Lower leg skin (tissue), 4 donors: Measurements from ENCODE around the gene ZNF627. TPM values are rescaled to one million over a fixed set of nuclear protein-coding genes. Genes with fewer than 3 reads are reported as not detected.
"Not testable (repeated sequence)": the region's sequence is repeated elsewhere in the genome, so short reads cannot be mapped to it uniquely, and the experiment has no call there.

Experiments used
- DNase-seq, 2 donors: peaks; one replicate each; pipeline ENCODE4 v3.0.0-alpha.2; 2019; ENCODE audit warnings: low spot score in 2 of 2
- H3K4me3 ChIP-seq: fragments of 200-600 bp; sonication (generic); 2 replicates; pipeline ENCODE4 v1.5.1; 2017; ENCODE audit warnings: mild to moderate bottlenecking, low read depth; ENCODE audit not compliant: poor library complexity, severe bottlenecking
- POLR2A ChIP-seq, 2 donors: fragments of 450-650 bp; IDR thresholded peaks; one replicate each; pipeline ENCODE4 v1.6.1; 2016 to 2017; ENCODE audit warnings: antibody characterized with exemption in 2 of 2, mild to moderate bottlenecking in 1 of 2, moderate library complexity in 1 of 2
- WGBS, 2 donors: methylation state at CpG; one replicate each; pipeline ENCODE4 v1.1.5; 2018; 5-methylcytosine and 5-hydroxymethylcytosine counted together
- intact Hi-C: fragments of 100-400 bp; cut with DNase I; formaldehyde crosslinking; loops from one replicate; pipeline ENCODE4 v1.15.0; 2023; ENCODE audit warnings: low total_unique reads
- total RNA-seq, 4 donors: library from RNA; depleted of rRNA; stranded (reverse); fragments of >200 nt; gene quantifications; one replicate each; pipeline ENCODE4 v1.1.0, GENCODE V29; 2016
- TF ChIP-seq, protein P1 (sequence below), 3 donors: fragments of 450-650 bp; IDR thresholded peaks; one replicate each; pipeline ENCODE4 v1.5.1; 2016; ENCODE audit warnings: antibody characterized with exemption in 3 of 3, mild to moderate bottlenecking in 3 of 3, moderate library complexity in 2 of 3

The ZNF627 gene
- total RNA-seq, 4 donors from 2014 or later: 8.6 to 12.1 (median 11.2) TPM

- WGBS, 2 donors: 16% methylated on average over 9 of the region's 9 CpGs
- DNase-seq: no peak
- intact Hi-C loops: no loop called here
- TF ChIP-seq, protein P1, sequence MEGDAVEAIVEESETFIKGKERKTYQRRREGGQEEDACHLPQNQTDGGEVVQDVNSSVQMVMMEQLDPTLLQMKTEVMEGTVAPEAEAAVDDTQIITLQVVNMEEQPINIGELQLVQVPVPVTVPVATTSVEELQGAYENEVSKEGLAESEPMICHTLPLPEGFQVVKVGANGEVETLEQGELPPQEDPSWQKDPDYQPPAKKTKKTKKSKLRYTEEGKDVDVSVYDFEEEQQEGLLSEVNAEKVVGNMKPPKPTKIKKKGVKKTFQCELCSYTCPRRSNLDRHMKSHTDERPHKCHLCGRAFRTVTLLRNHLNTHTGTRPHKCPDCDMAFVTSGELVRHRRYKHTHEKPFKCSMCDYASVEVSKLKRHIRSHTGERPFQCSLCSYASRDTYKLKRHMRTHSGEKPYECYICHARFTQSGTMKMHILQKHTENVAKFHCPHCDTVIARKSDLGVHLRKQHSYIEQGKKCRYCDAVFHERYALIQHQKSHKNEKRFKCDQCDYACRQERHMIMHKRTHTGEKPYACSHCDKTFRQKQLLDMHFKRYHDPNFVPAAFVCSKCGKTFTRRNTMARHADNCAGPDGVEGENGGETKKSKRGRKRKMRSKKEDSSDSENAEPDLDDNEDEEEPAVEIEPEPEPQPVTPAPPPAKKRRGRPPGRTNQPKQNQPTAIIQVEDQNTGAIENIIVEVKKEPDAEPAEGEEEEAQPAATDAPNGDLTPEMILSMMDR (IDR thresholded peaks at IDR 0.05): no peak
- TF ChIP-seq POLR2A (IDR thresholded peaks at IDR 0.05): no peak
- no peak overlapping the region for H3K4me3 ChIP-seq
Measured at GRCh38 chr19:11560404-11561051, 36.8 kb upstream of the ZNF627 start.

- WGBS, 2 donors: 88 to 89% methylated on average over 8 of the region's 8 CpGs
- no peak for TF ChIP-seq POLR2A (IDR thresholded peaks at IDR 0.05)
- TF ChIP-seq, protein P1 (IDR thresholded peaks at IDR 0.05): no peak
- H3K4me3 ChIP-seq: no peak overlapping the region
- no peak for DNase-seq
- intact Hi-C loops: no loop called here
Measured at GRCh38 chr19:11563532-11563931, 33.8 kb upstream of the ZNF627 start.

GRCh38 chr19:11564082-11564807, 33.0 kb upstream of the ZNF627 start:
- 83 to 94% methylated on average over 6 of the region's 6 CpGs for WGBS, 2 donors
- H3K4me3 ChIP-seq, intact Hi-C loops, DNase-seq: not testable (repeated sequence)

GRCh38 chr19:11565649-11565980, 31.7 kb upstream of the ZNF627 start:
- H3K4me3 ChIP-seq, DNase-seq, intact Hi-C loops: not testable (repeated sequence)
- WGBS, 2 donors: 82 to 84% methylated on average over 5 of the region's 5 CpGs

- intact Hi-C loops: no loop called here
- 50 to 53% methylated on average over 2 of the region's 2 CpGs for WGBS, 2 donors
- H3K4me3 ChIP-seq: no peak overlapping the region
- DNase-seq: no peak
- no peak for TF ChIP-seq POLR2A (IDR thresholded peaks at IDR 0.05)
- TF ChIP-seq, protein P1 (IDR thresholded peaks at IDR 0.05): no peak
Measured at GRCh38 chr19:11566164-11566563, 31.1 kb upstream of the ZNF627 start.

GRCh38 chr19:11570039-11570462, 27.2 kb upstream of the ZNF627 start:
- H3K4me3 ChIP-seq: no peak overlapping the region
- no peak for DNase-seq
- intact Hi-C loops: no loop called here
- no peak for TF ChIP-seq POLR2A (IDR thresholded peaks at IDR 0.05)
- TF ChIP-seq, protein P1 (IDR thresholded peaks at IDR 0.05): no peak
- WGBS, 2 donors: 72 to 73% methylated on average over 5 of the region's 5 CpGs

DNA sequence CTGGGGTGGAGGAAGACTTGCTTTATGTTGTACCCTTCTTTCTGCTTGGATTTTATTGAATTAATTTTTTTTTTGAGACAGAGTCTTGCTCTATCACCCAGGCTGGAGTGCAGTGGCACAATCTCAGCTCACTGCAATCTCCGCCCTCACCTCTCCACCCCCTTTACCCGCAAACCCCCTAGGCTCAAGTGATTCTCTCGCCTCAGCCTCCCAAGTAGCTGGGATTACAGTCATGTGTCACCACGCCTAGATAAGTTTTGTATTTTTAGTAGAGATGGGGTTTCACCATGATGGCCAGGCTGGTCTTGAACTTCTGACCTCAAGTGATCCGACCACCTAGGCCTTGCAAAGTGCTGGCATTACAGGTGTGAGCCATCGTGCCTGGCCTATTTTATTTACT, 23.9 kb upstream of the ZNF627 start:
- H3K4me3 ChIP-seq, intact Hi-C loops, DNase-seq: not testable (repeated sequence)
- 82 to 84% methylated on average over 6 of the region's 6 CpGs for WGBS, 2 donors

DNA sequence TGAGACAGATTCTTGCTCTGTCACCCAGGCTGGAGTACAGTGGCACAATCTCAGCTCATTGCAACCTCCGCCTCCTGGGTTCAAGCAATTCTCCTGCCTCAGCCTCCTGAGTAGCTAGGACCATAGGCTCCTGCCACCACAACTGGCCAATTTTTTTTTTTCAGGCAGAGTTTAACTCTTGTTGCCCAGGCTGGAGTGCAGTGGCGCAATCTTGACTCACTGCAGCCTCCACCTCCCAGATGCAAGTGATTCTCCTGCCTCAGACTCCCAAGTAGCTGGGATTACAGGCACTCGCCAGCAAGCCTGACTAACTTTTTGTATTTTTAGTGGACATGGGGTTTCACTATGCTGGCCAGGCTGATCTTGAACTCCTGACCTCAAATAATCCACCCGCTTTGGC, 23.5 kb upstream of the ZNF627 start:
- DNase-seq, H3K4me3 ChIP-seq, intact Hi-C loops: not testable (repeated sequence)
- WGBS, 2 donors: 95 to 96% methylated on average over 4 of the region's 4 CpGs
